Calu3 (cell line): ENCODE results near the gene SMC1A. TPM values are rescaled to one million over a fixed set of nuclear protein-coding genes. Genes with fewer than 3 reads are reported as not detected.

Experiments used
- BruUV-seq: library from RNA; stranded (reverse); fragments of 400-500 nt; replicated peaks from 2 replicates; lab custom pipeline; 2021; lab: Mats Ljungman, UMichigan
- CTCF ChIA-PET: fragments of 300-600 bp; sonication (Branson Sonifier 250); formaldehyde crosslinking; loops from one replicate; lab custom pipeline; 2022; ENCODE audit warnings: antibody characterized with exemption; lab: Charles Lee
- DNase-seq: peaks from one replicate; pipeline ENCODE4 v3.0.0; 2022
- H3K27ac Mint-ChIP-seq: one replicate; pipeline ENCODE4 v1.8.0; 2022; ENCODE audit warnings: mixed read lengths; ENCODE audit not compliant: unreplicated experiment
- H3K27me3 Mint-ChIP-seq: one replicate; pipeline ENCODE4 v1.8.0; 2022; ENCODE audit warnings: mixed read lengths; ENCODE audit not compliant: unreplicated experiment
- H3K36me3 Mint-ChIP-seq: one replicate; pipeline ENCODE4 v1.8.0; 2022; ENCODE audit warnings: mild to moderate bottlenecking, moderate library complexity, mixed read lengths; ENCODE audit not compliant: insufficient read depth, unreplicated experiment
- H3K4me1 Mint-ChIP-seq: one replicate; pipeline ENCODE4 v1.8.0; 2022; ENCODE audit warnings: mild to moderate bottlenecking, low read depth, mixed read lengths; ENCODE audit not compliant: unreplicated experiment
- H3K4me3 Mint-ChIP-seq: one replicate; pipeline ENCODE4 v1.8.0; 2022; ENCODE audit warnings: mild to moderate bottlenecking, low read depth, moderate library complexity, mixed read lengths; ENCODE audit not compliant: unreplicated experiment
- H3K9me3 Mint-ChIP-seq: one replicate; pipeline ENCODE4 v1.8.0; 2022; ENCODE audit warnings: low read depth, mixed read lengths; ENCODE audit not compliant: unreplicated experiment
- intact Hi-C: fragments of 100-400 bp; cut with micrococcal nuclease; formaldehyde crosslinking; loops from one replicate; pipeline ENCODE4 v1.10.0; 2022; ENCODE audit not compliant: unreplicated experiment
- total RNA-seq: library from RNA; stranded (reverse); gene quantifications from 2 replicates; pipeline ENCODE4 v1.2.3, GENCODE V29; 2022
- TF ChIP-seq, protein P1 (sequence below): fragments of 200-600 bp; IDR thresholded peaks from one replicate; pipeline ENCODE4 v1.8.0; 2022; ENCODE audit warnings: antibody characterized with exemption; ENCODE audit not compliant: unreplicated experiment

SMC1A gene
- total RNA-seq, 1 experiment from 2014 or later: 100 TPM

DNA sequence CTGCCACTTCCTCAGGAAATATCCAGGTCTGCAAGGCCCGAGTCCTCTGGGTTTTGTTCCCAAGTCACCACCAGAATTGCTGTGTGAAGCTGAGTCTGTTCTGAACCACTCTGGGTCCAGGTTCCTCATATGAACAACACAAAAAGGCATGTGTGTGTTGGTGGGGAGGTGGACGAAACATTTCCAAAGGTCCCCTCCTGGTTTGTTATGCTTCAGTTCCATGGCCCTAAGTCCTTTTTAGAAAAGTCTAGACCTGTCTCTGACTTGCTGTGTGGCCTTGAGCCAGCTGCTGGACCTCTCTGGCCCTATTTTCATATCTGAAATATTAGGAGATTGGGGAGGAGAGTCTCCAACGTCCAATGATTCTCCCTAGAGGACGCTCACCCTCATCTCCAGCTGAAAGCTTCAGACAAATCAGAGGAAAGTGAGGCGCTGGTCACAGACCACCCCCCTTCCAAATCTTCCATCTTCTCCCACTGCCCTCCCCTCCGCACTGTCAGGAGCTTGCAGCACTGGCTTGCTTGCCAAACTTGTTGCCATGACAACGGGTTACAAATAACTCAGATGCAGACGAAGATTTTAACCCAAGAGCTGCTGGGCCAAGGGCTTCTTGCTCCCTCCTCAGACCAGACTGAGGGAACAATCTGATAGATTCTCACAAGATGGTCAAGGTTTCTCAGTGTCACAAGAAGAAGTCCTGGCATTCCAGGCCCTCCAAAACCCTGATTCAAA is 64.5 kb downstream of the SMC1A start:
- no peaks in the 10 kb centered on the region for H3K9me3 Mint-ChIP-seq
- no TSS peak for BruUV-seq
- peaks cover 13% of the 10 kb centered on the region for H3K27me3 Mint-ChIP-seq
- TF ChIP-seq, protein P1, sequence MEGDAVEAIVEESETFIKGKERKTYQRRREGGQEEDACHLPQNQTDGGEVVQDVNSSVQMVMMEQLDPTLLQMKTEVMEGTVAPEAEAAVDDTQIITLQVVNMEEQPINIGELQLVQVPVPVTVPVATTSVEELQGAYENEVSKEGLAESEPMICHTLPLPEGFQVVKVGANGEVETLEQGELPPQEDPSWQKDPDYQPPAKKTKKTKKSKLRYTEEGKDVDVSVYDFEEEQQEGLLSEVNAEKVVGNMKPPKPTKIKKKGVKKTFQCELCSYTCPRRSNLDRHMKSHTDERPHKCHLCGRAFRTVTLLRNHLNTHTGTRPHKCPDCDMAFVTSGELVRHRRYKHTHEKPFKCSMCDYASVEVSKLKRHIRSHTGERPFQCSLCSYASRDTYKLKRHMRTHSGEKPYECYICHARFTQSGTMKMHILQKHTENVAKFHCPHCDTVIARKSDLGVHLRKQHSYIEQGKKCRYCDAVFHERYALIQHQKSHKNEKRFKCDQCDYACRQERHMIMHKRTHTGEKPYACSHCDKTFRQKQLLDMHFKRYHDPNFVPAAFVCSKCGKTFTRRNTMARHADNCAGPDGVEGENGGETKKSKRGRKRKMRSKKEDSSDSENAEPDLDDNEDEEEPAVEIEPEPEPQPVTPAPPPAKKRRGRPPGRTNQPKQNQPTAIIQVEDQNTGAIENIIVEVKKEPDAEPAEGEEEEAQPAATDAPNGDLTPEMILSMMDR: no peak
- no peak for DNase-seq
- CTCF ChIA-PET: interaction anchor here (0.7 kb wide), 1 partner anchor 434 kb away, joined by 3 read pairs; no protein-coding TSS in a partner anchor
- H3K4me1 Mint-ChIP-seq: no peaks in the 10 kb centered on the region
- intact Hi-C loops: no loop called here
- no peak overlapping the region for H3K27ac Mint-ChIP-seq
- no peak overlapping the region for H3K4me3 Mint-ChIP-seq
- H3K36me3 Mint-ChIP-seq: no peaks in the 10 kb centered on the region

DNA sequence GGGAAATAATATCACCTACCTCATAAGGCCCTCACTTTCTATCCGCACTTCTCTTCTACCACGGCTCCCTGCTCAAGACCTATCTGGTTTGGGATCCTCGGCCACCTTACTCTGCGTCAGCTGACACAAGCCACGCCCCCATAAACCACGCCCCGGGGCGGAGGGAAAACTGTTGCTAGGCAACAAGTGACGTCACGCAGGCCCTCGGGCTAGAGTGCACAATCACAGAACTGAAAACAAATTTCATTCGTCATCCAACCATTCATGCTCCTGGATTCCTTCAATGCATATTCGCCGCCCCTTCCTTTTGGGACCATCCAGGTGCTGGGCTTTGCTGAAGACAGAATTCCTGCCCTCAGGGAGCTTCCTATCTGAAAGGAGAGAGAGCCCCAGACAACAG is 66.3 kb downstream of the SMC1A start:
- no peaks in the 10 kb centered on the region for H3K36me3 Mint-ChIP-seq
- peak overlapping the region; percentile 14 for H3K27ac Mint-ChIP-seq
- TF ChIP-seq, protein P1: no peak
- H3K4me3 Mint-ChIP-seq: no peak overlapping the region
- peak; percentile 19 for DNase-seq
- CTCF ChIA-PET: no interaction called here
- H3K4me1 Mint-ChIP-seq: no peaks in the 10 kb centered on the region
- intact Hi-C loops: no loop called here
- no peaks in the 10 kb centered on the region for H3K9me3 Mint-ChIP-seq
- BruUV-seq: no TSS peak
- peaks cover 13% of the 10 kb centered on the region for H3K27me3 Mint-ChIP-seq

DNA sequence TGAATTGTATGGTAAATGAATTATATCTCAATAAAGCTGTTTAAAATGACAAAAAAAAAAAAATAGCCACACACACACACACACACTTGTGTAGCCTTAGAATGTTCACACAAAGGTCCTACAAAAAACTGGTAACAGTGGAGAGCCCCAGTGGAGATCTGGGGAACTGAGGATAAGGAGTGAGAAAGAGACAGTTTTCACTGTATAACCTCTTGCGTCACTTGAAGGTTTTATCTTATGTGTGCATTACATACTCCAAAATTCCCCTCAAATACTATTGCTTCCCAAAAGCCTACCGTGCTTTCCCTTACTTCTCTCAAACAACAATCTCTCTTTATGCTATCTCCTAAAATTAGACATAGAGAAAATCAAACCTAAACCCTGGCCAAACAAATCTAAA is 67.8 kb downstream of the SMC1A start:
- no TSS peak for BruUV-seq
- peaks cover 13% of the 10 kb centered on the region for H3K27me3 Mint-ChIP-seq
- H3K27ac Mint-ChIP-seq: no peak overlapping the region
- intact Hi-C loops: no loop called here
- no peaks in the 10 kb centered on the region for H3K4me1 Mint-ChIP-seq
- TF ChIP-seq, protein P1: no peak
- no peak for DNase-seq
- no peaks in the 10 kb centered on the region for H3K36me3 Mint-ChIP-seq
- H3K4me3 Mint-ChIP-seq: no peak overlapping the region
- no peaks in the 10 kb centered on the region for H3K9me3 Mint-ChIP-seq
- CTCF ChIA-PET: no interaction called here

DNA sequence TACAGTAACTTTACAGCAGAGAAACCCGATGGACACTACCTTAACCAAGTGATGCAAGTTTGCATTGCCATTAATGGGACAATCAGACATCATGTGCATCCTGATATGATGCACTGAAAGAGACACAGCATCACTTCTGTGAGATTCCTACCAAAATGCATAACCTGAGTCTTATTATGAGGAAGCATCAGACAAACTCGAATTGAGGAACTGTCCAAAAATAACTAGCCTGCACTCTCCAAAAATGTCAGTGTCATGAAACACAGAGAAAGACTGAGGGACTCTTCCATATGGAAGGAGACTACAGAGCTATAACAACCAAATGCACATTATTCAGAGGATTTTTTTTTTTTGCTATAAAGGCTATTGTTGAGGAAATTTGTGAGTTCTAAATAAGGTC is 74.5 kb downstream of the SMC1A start:
- no peaks in the 10 kb centered on the region for H3K9me3 Mint-ChIP-seq

More for the DNA sequence above, 74.5 kb downstream of the SMC1A start:
- peaks cover 10% of the 10 kb centered on the region for H3K27me3 Mint-ChIP-seq
- H3K4me1 Mint-ChIP-seq: no peaks in the 10 kb centered on the region
- intact Hi-C loops: no loop called here
- H3K36me3 Mint-ChIP-seq: no peaks in the 10 kb centered on the region
- H3K4me3 Mint-ChIP-seq: no peak overlapping the region
- no peak overlapping the region for H3K27ac Mint-ChIP-seq
- DNase-seq: no peak
- BruUV-seq: no TSS peak
- CTCF ChIA-PET: no interaction called here
- TF ChIP-seq, protein P1: no peak
